HepG2 (cell line): ENCODE measurements around the gene UBXN6. TPM values are rescaled to one million over a fixed set of nuclear protein-coding genes. Genes with fewer than 3 reads are reported as not detected.

Experiments used
- EP300 ChIP-seq, 3 experiments: sonication (generic) in 1 of 3; formaldehyde crosslinking in 1 of 3; IDR thresholded peaks; 2 replicates each; pipeline versions ENCODE4 v1.5.1 to v1.6.1; 2011 to 2020; ENCODE audit warnings: low read depth in 2 of 3, low read length in 2 of 3, borderline replicate concordance in 1 of 3, improper control_type of control experiment in 1 of 3, mild to moderate bottlenecking in 1 of 3, missing genetic modification reagents in 1 of 3, moderate library complexity in 1 of 3
- HHEX ChIP-seq: IDR thresholded peaks from 2 replicates; pipeline ENCODE4 v1.6.1; 2016; ENCODE audit warnings: control low read depth
- ISL2 ChIP-seq: sonication (generic); formaldehyde crosslinking; IDR thresholded peaks from 2 replicates; pipeline ENCODE4 v1.5.0; 2020; ENCODE audit warnings: missing genetic modification reagents
- JUN ChIP-seq: sonication (generic); formaldehyde crosslinking; IDR thresholded peaks from 2 replicates; pipeline ENCODE4 v1.4.0; 2020; ENCODE audit warnings: mild to moderate bottlenecking, missing genetic modification reagents
- NFAT5 ChIP-seq: sonication (generic); formaldehyde crosslinking; IDR thresholded peaks from 2 replicates; pipeline ENCODE4 v1.4.0; 2020; ENCODE audit warnings: missing genetic modification reagents
- REL ChIP-seq: sonication (generic); formaldehyde crosslinking; conservative IDR thresholded peaks from 2 replicates; pipeline ENCODE4 v1.8.0; 2022; ENCODE audit warnings: mild to moderate bottlenecking, missing genetic modification reagents, moderate library complexity
- SYNCRIP ChIP-seq: fragments of 200-400 bp; formaldehyde crosslinking; IDR thresholded peaks from 2 replicates; pipeline ENCODE4 v1.6.1; 2018; ENCODE audit warnings: mild to moderate bottlenecking, low read depth, low read length; ENCODE audit not compliant: insufficient read depth
- THYN1 ChIP-seq: sonication (generic); formaldehyde crosslinking; IDR thresholded peaks from 2 replicates; pipeline ENCODE4 v1.8.1; 2023; ENCODE audit warnings: low read depth, mild to moderate bottlenecking, moderate library complexity, missing genetic modification reagents, borderline replicate concordance
- ZNF256 ChIP-seq: sonication (generic); formaldehyde crosslinking; conservative IDR thresholded peaks from 2 replicates; pipeline ENCODE4 v1.4.0; 2020; ENCODE audit warnings: missing genetic modification reagents
- ZNF280D ChIP-seq: sonication (generic); formaldehyde crosslinking; IDR thresholded peaks from 2 replicates; pipeline ENCODE4 v1.5.1; 2020; ENCODE audit warnings: mild to moderate bottlenecking, missing genetic modification reagents
- ZNF33B ChIP-seq: sonication (generic); formaldehyde crosslinking; IDR thresholded peaks from 2 replicates; pipeline ENCODE4 v1.5.1; 2020; ENCODE audit warnings: mild to moderate bottlenecking, missing genetic modification reagents
- ZNF343 ChIP-seq: sonication (generic); formaldehyde crosslinking; IDR thresholded peaks from 2 replicates; pipeline ENCODE4 v1.4.0; 2020; ENCODE audit warnings: mild to moderate bottlenecking, missing genetic modification reagents
- ZNF543 ChIP-seq: sonication (generic); formaldehyde crosslinking; IDR thresholded peaks from 2 replicates; pipeline ENCODE4 v1.4.0; 2020; ENCODE audit warnings: mild to moderate bottlenecking, missing genetic modification reagents
- polyA plus RNA-seq, 8 experiments: library from polyadenylated mRNA; depleted of rRNA in 3 of 8; stranded (reverse) in 7 of 8; unstranded in 1 of 8; fragments of >200 nt; fragmentation: Illumina TruSeq in 4 of 8; extraction: Trizol in 4 of 8; gene quantifications; 2 replicates each; pipeline versions ENCODE4 v1.2.1 to v1.2.3, GENCODE V29; 2011 to 2016; ENCODE audit warnings: low read depth in 4 of 8, missing spikeins in 1 of 8, mixed read lengths in 1 of 8; ENCODE audit not compliant: insufficient read depth in 1 of 8
- total RNA-seq, 5 experiments: library from RNA; depleted of rRNA; stranded (reverse); fragments of >200 nt; fragmentation: Illumina TruSeq; extraction: Trizol; gene quantifications; 2 replicates each; pipeline ENCODE4 v1.2.3, GENCODE V29; 2016; ENCODE audit warnings: low read depth in 1 of 5
- TF ChIP-seq, protein P1 (sequence below): fragments of 450-650 bp; IDR thresholded peaks from 2 replicates; pipeline ENCODE4 v1.6.1; 2017; ENCODE audit warnings: mild to moderate bottlenecking
- TF ChIP-seq, protein P2 (sequence below): sonication (generic); formaldehyde crosslinking; IDR thresholded peaks from 2 replicates; pipeline ENCODE4 v1.5.0; 2020; ENCODE audit warnings: missing genetic modification reagents

UBXN6 gene
- total and polyA plus RNA-seq, 2 of the 13 experiments (the other 11 are each of a cell fraction or from before 2014, with no cell fraction given): 34.9 to 35.5 TPM

DNA sequence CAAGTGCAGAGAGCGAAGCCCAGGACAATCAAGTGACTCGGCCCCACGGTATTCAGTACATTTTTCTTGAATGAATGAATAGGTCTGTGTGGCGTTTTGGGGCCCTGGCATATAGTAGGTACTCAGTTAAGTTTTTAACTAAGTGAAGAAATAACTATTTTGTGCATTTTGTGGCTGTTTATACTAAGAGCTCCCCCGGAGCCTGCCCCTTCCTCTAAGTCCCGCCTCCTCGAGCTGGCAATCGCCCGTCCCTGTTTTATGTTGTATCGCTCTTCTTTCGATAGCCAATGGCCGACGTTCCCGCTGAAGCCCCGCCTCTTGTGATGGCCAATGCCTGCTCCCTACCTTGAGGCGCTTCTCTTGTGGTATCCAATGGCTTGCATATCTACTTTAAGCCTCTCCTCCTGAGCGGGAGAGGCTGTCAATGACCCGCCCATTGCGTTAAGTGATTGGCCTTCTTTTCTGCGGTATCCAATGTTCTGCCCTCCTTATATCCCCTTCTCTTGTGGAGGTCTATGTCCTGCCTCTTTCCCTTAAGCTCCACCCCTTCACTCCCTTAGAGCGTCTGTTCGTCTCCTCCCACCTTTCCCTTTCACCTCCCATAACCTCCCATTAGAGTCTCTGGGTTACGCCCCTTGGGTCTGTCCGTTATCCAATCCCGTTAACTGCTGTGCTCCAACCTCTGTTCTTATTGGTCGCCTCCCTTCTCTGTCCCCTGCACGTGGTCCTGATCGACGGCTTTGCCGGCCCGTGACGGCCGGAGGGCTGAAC, 14.0 kb upstream of the UBXN6 start (continued):
- TF ChIP-seq ZNF280D: no peak
- TF ChIP-seq ZNF256 (CRISPR knock-in tag): peak; percentile 65; the same call in 1 of the 2 replicates
- TF ChIP-seq REL (CRISPR knock-in tag): no peak
- TF ChIP-seq ISL2 (CRISPR knock-in tag): 0 out of 2 replicates have a peak, but pooled peaks have one; percentile 34
- TF ChIP-seq HHEX (CRISPR knock-in tag): no peak
- TF ChIP-seq JUN (CRISPR knock-in tag): no peak
- TF ChIP-seq THYN1 (CRISPR knock-in tag): no peak
- no peak for TF ChIP-seq SYNCRIP
- TF ChIP-seq, protein P1, sequence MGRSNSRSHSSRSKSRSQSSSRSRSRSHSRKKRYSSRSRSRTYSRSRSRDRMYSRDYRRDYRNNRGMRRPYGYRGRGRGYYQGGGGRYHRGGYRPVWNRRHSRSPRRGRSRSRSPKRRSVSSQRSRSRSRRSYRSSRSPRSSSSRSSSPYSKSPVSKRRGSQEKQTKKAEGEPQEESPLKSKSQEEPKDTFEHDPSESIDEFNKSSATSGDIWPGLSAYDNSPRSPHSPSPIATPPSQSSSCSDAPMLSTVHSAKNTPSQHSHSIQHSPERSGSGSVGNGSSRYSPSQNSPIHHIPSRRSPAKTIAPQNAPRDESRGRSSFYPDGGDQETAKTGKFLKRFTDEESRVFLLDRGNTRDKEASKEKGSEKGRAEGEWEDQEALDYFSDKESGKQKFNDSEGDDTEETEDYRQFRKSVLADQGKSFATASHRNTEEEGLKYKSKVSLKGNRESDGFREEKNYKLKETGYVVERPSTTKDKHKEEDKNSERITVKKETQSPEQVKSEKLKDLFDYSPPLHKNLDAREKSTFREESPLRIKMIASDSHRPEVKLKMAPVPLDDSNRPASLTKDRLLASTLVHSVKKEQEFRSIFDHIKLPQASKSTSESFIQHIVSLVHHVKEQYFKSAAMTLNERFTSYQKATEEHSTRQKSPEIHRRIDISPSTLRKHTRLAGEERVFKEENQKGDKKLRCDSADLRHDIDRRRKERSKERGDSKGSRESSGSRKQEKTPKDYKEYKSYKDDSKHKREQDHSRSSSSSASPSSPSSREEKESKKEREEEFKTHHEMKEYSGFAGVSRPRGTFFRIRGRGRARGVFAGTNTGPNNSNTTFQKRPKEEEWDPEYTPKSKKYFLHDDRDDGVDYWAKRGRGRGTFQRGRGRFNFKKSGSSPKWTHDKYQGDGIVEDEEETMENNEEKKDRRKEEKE: no peak
- no peak for TF ChIP-seq ZNF33B
- TF ChIP-seq ZNF343 (CRISPR knock-in tag): no peak
- TF ChIP-seq EP300 (IDR thresholded peaks at IDR 0.05; ENCODE audit: low read depth in 2 of 2, low read length in 2 of 2): no peak
- TF ChIP-seq EP300 (CRISPR knock-in tag; IDR thresholded peaks at IDR 0.05; ENCODE audit: borderline replicate concordance): no peak
- TF ChIP-seq NFAT5 (CRISPR knock-in tag): no peak
- TF ChIP-seq, protein P2, sequence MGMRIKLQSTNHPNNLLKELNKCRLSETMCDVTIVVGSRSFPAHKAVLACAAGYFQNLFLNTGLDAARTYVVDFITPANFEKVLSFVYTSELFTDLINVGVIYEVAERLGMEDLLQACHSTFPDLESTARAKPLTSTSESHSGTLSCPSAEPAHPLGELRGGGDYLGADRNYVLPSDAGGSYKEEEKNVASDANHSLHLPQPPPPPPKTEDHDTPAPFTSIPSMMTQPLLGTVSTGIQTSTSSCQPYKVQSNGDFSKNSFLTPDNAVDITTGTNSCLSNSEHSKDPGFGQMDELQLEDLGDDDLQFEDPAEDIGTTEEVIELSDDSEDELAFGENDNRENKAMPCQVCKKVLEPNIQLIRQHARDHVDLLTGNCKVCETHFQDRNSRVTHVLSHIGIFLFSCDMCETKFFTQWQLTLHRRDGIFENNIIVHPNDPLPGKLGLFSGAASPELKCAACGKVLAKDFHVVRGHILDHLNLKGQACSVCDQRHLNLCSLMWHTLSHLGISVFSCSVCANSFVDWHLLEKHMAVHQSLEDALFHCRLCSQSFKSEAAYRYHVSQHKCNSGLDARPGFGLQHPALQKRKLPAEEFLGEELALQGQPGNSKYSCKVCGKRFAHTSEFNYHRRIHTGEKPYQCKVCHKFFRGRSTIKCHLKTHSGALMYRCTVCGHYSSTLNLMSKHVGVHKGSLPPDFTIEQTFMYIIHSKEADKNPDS (CRISPR knock-in tag): no peak
- TF ChIP-seq ZNF543 (CRISPR knock-in tag): no peak
